ENCODE data around the gene GAB4.

The GAB4 gene

DNA sequence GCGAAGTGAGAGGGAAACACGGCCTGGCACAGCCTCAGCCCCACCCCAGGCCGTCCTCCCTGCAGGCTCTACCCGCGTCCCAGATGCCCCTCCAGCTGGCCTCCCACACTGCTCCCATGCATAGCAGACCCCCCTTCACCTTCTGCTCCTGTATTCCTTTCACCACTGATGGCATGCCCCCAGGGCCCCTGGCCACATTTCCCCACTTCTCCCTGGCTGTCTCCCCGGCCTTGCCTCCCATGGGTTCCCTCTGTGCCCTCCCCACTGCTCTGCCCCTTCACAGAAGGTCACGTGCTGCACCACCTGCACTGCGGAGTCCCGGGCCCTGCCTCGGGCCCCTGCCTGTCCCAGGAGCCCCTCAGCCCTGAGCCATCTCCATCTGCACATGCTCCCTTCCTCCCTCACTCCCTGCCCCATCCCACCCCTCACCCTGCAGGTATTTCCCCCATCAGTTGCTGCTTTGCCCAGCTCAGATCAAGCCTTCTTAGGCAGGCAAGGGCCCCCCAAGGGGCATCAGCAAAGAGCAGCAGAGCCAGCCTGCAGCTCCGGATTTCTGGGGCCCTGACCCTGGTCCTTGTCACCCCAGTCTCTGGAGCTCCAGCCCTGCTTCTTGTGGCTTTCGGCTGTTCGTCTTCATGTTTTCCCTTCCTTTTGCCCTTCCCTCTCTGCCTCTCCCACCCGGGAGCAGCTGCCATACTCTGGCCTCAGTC lies 46.4 kb downstream of the GAB4 start:
- Mint-ChIP-seq H3K4me1 (no peaks in the 10 kb centered on the region), H3K9me3 (no peaks in the 10 kb centered on the region), H3K4me3 (no peak overlapping the region), H3K36me3 (ENCODE audit: insufficient read depth) (no peaks in the 10 kb centered on the region), H3K27me3 (peaks cover 17% of the 10 kb centered on the region), H3K27ac (ENCODE audit: low read depth) (no peak overlapping the region)
- ATAC-seq (replicated peaks; ENCODE audit: extremely low read depth, poor library complexity, severe bottlenecking) (no peak), DNase-seq (ENCODE audit: low spot score in 2 of 2) (no peak)

DNA sequence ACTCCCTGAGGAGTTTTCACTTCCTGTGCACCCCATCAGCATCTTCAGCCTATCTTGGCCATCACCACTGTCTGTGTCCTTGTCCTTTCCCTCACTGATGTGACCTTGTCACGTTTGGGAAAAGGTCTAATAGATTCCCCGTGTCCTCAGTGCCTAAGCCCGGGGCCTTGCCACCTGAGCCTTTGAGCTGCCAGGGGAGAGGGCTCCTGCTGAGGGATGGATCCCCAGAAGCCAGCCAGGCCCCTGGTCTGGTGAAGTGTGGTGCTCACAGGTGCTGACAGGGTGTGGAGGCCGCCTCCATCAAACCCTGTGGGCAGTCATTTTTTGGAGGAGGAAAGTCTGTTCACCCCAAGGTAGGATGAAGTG lies 47.2 kb downstream of the GAB4 start:
- ATAC-seq (replicated peaks; ENCODE audit: extremely low read depth, poor library complexity, severe bottlenecking) (no peak), DNase-seq (ENCODE audit: low spot score in 2 of 2) (no peak)
- Mint-ChIP-seq H3K27ac (ENCODE audit: low read depth) (no peak overlapping the region), H3K36me3 (ENCODE audit: insufficient read depth) (no peaks in the 10 kb centered on the region), H3K4me1 (no peaks in the 10 kb centered on the region), H3K9me3 (no peaks in the 10 kb centered on the region), H3K27me3 (peaks cover 12% of the 10 kb centered on the region), H3K4me3 (no peak overlapping the region)

DNA sequence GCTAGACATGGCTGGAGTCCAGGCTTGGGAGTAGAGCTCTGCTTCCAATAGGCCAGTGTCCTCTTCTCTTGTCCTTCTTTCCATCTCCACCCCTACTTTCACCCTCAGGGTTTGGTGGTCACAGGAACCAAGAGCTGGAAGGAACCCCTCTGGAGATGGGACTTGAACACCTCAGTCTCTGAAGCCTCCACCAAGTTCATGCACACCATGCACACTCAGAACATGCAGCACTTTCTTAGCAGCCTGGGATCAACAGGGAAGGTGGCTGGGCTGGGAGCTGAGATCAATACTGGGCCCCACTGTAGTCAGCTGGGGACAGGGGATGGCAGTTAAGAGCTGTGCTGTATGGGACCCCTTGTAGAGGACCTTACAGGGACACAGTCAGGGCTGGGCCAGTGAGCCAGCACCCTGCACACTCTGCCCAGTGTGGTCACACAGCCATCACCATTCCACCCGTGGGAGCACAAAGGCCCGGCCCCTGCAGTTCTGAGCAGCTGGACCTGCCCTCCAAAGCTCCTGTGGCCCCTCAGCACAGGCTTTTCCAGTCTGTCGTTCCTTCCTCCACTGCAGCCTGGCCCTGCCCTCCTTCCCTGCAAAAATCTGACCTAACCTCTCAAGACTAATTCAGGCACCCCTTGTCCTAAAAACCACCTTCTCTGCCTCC lies 47.7 kb downstream of the GAB4 start:
- Mint-ChIP-seq H3K9me3 (no peaks in the 10 kb centered on the region), H3K4me1 (no peaks in the 10 kb centered on the region), H3K27me3 (peaks cover 10% of the 10 kb centered on the region)

DNA sequence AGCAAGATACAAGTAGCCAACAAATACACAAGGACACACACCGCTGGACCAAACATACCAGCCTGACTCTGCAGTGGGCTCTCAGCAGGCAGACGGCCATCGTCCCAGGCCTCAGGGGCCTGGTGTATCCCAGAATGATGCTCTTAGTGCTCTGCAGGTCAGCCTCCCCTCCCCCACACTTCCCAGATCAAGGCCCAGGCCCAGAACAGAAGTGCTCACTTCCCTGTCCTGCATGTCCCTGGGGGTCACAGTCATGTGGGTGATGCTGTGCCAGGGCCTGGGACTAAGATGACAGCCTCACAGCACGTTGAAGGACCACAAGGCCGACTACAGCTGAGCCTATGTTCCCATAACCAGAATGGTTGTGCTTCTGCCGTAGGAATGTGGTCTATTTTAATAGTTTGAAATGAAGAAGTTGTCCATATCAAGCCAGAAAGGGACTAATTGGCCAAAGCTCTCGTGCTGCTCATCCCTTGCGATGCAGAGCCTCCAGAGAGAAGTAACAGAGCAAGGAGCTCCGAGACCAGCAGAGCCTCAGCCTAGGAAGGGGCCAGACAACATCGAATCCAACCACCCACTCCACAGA lies 48.6 kb downstream of the GAB4 start:
- H3K27ac Mint-ChIP-seq (ENCODE audit: low read depth), result no peak overlapping the region
- peaks cover 10% of the 10 kb centered on the region for H3K27me3 Mint-ChIP-seq
- no peaks in the 10 kb centered on the region for H3K36me3 Mint-ChIP-seq (ENCODE audit: insufficient read depth)
- DNase-seq (ENCODE audit: low spot score in 2 of 2), result no peak
- ATAC-seq (replicated peaks; ENCODE audit: extremely low read depth, poor library complexity, severe bottlenecking), result no peak
- no peaks in the 10 kb centered on the region for H3K9me3 Mint-ChIP-seq
- no peak overlapping the region for H3K4me3 Mint-ChIP-seq
- no peaks in the 10 kb centered on the region for H3K4me1 Mint-ChIP-seq

More for the DNA sequence above, 47.7 kb downstream of the GAB4 start:
- H3K27ac Mint-ChIP-seq (ENCODE audit: low read depth), result no peak overlapping the region
- H3K4me3 Mint-ChIP-seq, result no peak overlapping the region
- no peak for DNase-seq (ENCODE audit: low spot score in 2 of 2)
- H3K36me3 Mint-ChIP-seq (ENCODE audit: insufficient read depth), result no peaks in the 10 kb centered on the region
- ATAC-seq (replicated peaks; ENCODE audit: extremely low read depth, poor library complexity, severe bottlenecking), result no peak

DNA sequence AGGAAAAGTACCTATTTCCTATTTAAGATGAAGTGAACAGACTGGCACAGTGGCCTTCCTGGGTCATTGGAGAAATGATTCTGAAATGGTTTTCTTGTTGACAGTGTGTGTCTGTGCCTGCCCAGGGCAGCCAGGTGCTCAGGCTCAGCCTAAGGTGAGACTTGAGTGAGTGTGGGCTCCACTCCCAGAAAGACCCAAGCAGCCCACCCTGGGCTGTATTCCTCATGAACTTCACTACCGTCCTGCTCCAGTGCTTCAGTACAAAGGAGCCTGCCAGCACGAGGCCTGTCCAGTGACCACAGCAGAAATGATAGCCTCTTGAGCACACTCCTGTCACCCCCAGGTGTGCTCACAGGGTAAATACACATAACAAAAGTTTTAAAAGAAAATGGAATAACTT lies 49.5 kb downstream of the GAB4 start:
- H3K36me3 Mint-ChIP-seq (ENCODE audit: insufficient read depth), result no peaks in the 10 kb centered on the region
- DNase-seq (ENCODE audit: low spot score in 2 of 2), result no peak
- ATAC-seq (replicated peaks; ENCODE audit: extremely low read depth, poor library complexity, severe bottlenecking), result no peak
- peaks cover 15% of the 10 kb centered on the region for H3K27me3 Mint-ChIP-seq
- H3K27ac Mint-ChIP-seq (ENCODE audit: low read depth), result no peak overlapping the region
- no peaks in the 10 kb centered on the region for H3K9me3 Mint-ChIP-seq
- H3K4me1 Mint-ChIP-seq, result no peaks in the 10 kb centered on the region
- H3K4me3 Mint-ChIP-seq, result no peak overlapping the region

DNA sequence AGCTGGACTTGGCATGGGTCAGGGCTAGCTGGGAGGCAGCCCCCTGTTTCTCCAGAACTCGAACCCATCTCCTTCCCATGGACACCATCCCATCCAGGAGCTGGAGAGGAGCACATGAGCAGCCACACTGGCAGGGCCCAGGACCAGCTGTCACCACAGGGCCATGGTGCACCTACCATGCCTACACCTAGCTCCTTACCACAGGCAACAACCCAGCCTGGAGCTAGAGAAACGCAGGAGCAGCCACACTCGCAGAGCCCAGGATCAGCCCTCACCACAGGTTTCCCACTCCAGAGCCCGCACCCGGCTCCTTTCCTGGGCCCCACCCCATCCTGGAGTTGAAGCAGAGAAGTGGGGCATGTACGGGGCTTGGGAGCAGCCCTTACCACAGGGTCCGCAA lies 50.2 kb downstream of the GAB4 start:
- peaks cover 19% of the 10 kb centered on the region for H3K27me3 Mint-ChIP-seq
- H3K36me3 Mint-ChIP-seq (ENCODE audit: insufficient read depth), result no peaks in the 10 kb centered on the region
- DNase-seq (ENCODE audit: low spot score in 2 of 2) (no peak), ATAC-seq (replicated peaks; ENCODE audit: extremely low read depth, poor library complexity, severe bottlenecking) (no peak)
- H3K4me1 Mint-ChIP-seq, result no peaks in the 10 kb centered on the region
- H3K27ac Mint-ChIP-seq (ENCODE audit: low read depth), result no peak overlapping the region
- no peak overlapping the region for H3K4me3 Mint-ChIP-seq
- H3K9me3 Mint-ChIP-seq, result no peaks in the 10 kb centered on the region

DNA sequence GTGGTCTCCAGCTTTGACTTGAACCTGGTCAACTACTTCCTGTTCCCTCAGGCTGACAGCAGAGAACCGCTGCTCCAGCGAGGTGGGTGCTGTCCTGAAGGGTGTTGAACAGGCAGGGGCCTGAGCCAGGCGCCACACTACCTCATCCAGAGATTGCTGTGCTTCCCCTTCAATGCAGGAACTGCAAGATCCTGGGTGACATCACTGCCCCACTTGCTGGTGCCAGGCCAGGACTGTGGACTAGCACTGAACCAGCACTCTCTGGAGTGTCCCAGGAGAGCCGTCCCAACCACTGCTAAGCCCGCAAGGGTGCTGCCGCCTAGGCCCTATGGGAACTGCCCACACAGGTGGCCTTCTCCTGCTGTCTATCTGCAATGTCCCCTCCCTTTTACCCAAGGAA lies 51.7 kb downstream of the GAB4 start:
- Mint-ChIP-seq H3K9me3 (no peaks in the 10 kb centered on the region), H3K4me1 (no peaks in the 10 kb centered on the region), H3K27me3 (peaks cover 19% of the 10 kb centered on the region), H3K27ac (ENCODE audit: low read depth) (no peak overlapping the region), H3K36me3 (ENCODE audit: insufficient read depth) (no peaks in the 10 kb centered on the region), H3K4me3 (no peak overlapping the region)
- no peak for ATAC-seq (replicated peaks; ENCODE audit: extremely low read depth, poor library complexity, severe bottlenecking)
- DNase-seq (ENCODE audit: low spot score in 2 of 2), result no peak

DNA sequence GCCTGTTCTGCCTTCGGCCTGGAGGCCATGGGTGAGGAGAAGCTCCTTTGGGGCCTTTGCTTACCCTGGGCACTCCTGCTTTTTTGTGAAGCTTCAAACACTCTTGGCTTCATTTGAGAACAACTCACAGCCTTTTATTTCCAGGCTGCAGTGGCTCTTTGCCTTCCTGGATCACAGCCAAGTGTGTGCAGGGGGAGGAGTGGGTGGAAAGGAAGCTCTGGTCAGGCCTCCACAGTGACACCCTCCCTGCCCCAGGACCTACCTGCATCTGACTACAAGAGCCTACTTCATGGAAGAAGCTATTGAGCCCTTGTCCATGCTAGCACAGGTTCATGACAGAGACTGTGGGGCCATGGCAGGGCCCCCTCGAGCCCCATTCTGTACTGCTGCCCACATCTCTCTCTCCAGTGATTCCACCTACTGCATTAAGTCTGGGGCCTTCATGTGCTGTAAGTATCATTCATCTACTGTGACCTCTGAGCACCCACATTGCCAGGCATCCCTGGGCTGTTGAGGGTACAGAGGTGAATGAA lies 52.3 kb downstream of the GAB4 start:
- Mint-ChIP-seq H3K27me3 (peaks cover 19% of the 10 kb centered on the region), H3K36me3 (ENCODE audit: insufficient read depth) (no peaks in the 10 kb centered on the region), H3K4me1 (no peaks in the 10 kb centered on the region), H3K9me3 (no peaks in the 10 kb centered on the region), H3K4me3 (no peak overlapping the region), H3K27ac (ENCODE audit: low read depth) (no peak overlapping the region)
- ATAC-seq (replicated peaks; ENCODE audit: extremely low read depth, poor library complexity, severe bottlenecking), result no peak
- DNase-seq (ENCODE audit: low spot score in 2 of 2), result no peak

DNA sequence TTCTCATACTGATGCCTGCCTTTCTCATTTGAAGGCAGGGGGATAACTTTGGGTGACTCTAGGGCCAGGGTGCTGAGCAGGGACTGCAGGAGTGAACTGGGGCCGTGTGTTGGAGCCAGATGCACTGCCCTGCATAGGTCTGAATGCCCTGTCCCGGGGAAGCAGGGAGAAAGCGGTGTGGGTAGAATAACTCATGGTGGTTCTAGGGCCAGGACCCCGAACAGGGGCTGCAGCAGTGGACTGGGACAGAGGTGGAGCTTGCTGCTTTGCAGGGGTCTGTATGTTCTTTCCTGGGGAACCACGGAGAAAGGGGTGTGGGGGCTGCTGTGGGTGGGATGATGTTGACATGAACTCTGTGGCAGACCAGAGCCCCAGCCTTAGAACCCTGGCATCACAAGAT lies 52.9 kb downstream of the GAB4 start:
- Mint-ChIP-seq H3K4me1 (no peaks in the 10 kb centered on the region), H3K27me3 (peaks cover 19% of the 10 kb centered on the region), H3K27ac (ENCODE audit: low read depth) (no peak overlapping the region), H3K4me3 (no peak overlapping the region), H3K9me3 (no peaks in the 10 kb centered on the region), H3K36me3 (ENCODE audit: insufficient read depth) (no peaks in the 10 kb centered on the region)
- DNase-seq (ENCODE audit: low spot score in 2 of 2) (no peak), ATAC-seq (replicated peaks; ENCODE audit: extremely low read depth, poor library complexity, severe bottlenecking) (no peak)

DNA sequence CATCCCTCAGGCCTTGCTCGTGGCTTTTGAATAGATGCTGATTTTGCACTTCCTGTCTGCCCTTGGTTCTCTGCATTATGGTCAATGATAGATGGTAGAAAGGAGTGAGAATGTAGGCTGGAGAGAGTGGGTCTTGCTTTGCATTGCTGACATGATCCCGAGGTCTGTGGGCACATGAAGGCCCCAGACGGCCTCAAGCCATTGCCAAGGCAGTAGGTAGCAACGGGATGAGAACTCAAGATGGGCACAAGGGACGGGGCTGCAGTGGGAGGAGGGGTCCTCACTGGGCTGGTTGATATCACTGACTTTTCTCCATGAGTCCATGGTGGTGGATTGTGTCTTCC lies 54.0 kb downstream of the GAB4 start:
- H3K27me3 Mint-ChIP-seq, result peaks cover 19% of the 10 kb centered on the region
- no peaks in the 10 kb centered on the region for H3K36me3 Mint-ChIP-seq (ENCODE audit: insufficient read depth)
- no peak for DNase-seq (ENCODE audit: low spot score in 2 of 2)
- no peak overlapping the region for H3K27ac Mint-ChIP-seq (ENCODE audit: low read depth)
- no peaks in the 10 kb centered on the region for H3K4me1 Mint-ChIP-seq
- H3K9me3 Mint-ChIP-seq, result no peaks in the 10 kb centered on the region
- no peak for ATAC-seq (replicated peaks; ENCODE audit: extremely low read depth, poor library complexity, severe bottlenecking)
- H3K4me3 Mint-ChIP-seq, result no peak overlapping the region

DNA sequence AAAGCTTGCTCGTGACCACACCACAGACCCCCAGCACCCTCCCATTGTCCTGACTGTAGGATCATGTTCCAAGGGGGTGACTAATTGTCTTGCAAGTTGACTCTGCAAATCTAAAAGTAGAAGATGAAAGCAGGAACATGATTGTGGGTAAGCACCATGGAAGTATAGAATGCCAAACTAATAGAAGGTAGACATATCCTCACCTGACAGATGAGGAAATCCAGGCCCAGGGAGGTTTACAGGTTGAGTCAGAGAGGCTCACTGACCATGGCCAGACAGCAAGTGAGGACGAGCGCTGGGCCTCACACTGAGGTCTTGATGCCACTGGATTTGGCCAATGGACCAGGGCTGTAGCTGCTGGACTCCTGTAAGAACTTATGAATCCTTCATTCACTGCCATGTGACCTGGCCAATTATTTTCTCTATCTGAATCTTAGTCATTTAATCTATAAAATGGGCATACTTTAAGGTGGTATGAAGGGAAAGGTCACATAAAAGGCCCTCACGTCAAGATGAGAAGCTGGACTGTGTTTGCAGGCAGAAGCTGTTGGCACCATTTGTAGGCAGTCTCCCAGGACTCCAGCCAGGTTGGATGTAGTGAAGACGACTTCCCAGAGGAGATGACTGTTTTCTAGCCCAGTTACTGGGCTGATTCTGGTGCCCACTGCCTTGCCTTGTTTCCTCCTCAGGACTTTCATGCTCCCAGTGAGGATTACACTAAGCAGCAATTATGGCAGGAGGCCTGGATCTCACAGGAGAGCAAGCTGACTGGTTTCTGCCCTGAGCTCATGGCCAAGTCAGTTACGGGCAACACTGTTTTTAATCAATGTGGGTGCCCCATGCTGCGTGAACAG lies 54.6 kb downstream of the GAB4 start:
- H3K27ac Mint-ChIP-seq (ENCODE audit: low read depth), result no peak overlapping the region
- no peak overlapping the region for H3K4me3 Mint-ChIP-seq
- no peaks in the 10 kb centered on the region for H3K9me3 Mint-ChIP-seq
- no peaks in the 10 kb centered on the region for H3K36me3 Mint-ChIP-seq (ENCODE audit: insufficient read depth)
- DNase-seq (ENCODE audit: low spot score in 2 of 2), result no peak
- no peak for ATAC-seq (replicated peaks; ENCODE audit: extremely low read depth, poor library complexity, severe bottlenecking)
- no peaks in the 10 kb centered on the region for H3K4me1 Mint-ChIP-seq
- H3K27me3 Mint-ChIP-seq, result peaks cover 19% of the 10 kb centered on the region

DNA sequence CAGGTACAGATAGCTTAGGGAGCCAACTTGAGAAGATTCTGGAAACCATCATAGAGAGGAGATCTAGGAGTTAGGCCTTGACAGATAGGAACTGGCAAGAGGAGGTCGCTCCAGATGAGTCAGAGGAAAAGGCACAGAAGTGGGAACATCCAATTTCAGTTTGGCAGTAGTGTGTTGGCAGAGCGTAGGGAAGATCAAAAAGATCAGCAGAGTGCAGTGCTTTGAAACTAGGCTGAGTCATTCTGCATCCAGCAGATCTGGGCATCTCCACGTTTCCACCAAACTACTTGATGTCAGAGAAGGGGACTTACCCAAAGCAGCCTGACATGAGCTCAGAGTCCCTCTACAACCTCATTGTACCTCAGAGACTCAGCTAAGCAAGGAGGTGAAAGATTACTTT lies 58.5 kb downstream of the GAB4 start:
- H3K27ac Mint-ChIP-seq (ENCODE audit: low read depth), result no peak overlapping the region
- peaks cover 9% of the 10 kb centered on the region for H3K27me3 Mint-ChIP-seq
- H3K9me3 Mint-ChIP-seq, result no peaks in the 10 kb centered on the region
- H3K4me3 Mint-ChIP-seq, result no peak overlapping the region
- DNase-seq (ENCODE audit: low spot score in 2 of 2) (no peak), ATAC-seq (replicated peaks; ENCODE audit: extremely low read depth, poor library complexity, severe bottlenecking) (no peak)
- no peaks in the 10 kb centered on the region for H3K36me3 Mint-ChIP-seq (ENCODE audit: insufficient read depth)
- no peaks in the 10 kb centered on the region for H3K4me1 Mint-ChIP-seq
